ENCODE results near the gene TMEM119. TPM values are rescaled to one million over a fixed set of nuclear protein-coding genes. Genes with fewer than 3 reads are reported as not detected.
"Not testable (repeated sequence)": the region's sequence is repeated elsewhere in the genome, so short reads cannot be mapped to it uniquely, and the experiment has no call there.

TMEM119 gene
- total and polyA plus RNA-seq, 12 donors: 3.1 to 14.8 (median 6.6) TPM

- Histone ChIP-seq H3K27ac (peak overlapping the region in 1 of 5 donors; percentile 15), H3K4me1 (replicated peaks in 1 of 2) (peaks cover 0 to 26% of the 10 kb centered on the region in 2 donors)
Measured at GRCh38 chr12:108635201-108635996, 37.5 kb upstream of the TMEM119 start.

DNA sequence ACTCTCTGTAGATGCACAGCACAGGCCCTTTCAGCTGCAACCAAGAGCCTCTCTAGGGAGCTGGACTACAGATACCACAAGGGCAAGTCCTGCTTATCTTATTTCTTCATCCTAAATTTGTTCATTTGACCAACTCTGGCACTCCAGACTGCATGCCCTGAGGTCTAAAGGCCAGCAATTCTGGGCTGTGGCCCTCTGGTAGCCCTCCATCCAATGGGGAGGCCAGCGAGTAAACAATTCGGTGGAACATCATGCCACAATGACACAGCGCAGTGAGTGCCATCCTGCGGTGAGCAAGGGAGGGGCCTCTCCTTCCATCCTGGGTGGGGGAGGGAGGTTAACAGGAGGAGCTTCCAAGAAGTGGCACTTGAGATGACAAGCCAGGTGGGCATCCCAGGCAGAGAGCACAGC, 36.5 kb upstream of the TMEM119 start:
- no peak for DNase-seq
- H3K27me3 ChIP-seq: no peaks in the 10 kb centered on the region
- peak overlapping the region in 2 of 5 donors; percentile 24 to 57 for H3K27ac ChIP-seq
- intact Hi-C loops (cut with DNase I): no loop called here
- no peak overlapping the region for H3K4me3 ChIP-seq
- peaks cover 0 to 36% of the 10 kb centered on the region in 2 donors for H3K4me1 ChIP-seq (replicated peaks in 1 of 2)
- TF ChIP-seq CTCF (IDR thresholded peaks at IDR 0.05): no peak
- no peak for TF ChIP-seq POLR2A (IDR thresholded peaks at IDR 0.05)
- no peaks in the 10 kb centered on the region for H3K36me3 ChIP-seq (replicated peaks in 1 of 2)
- WGBS, 4 donors: 47 to 66% (median 60%) methylated on average over 4 of the region's 4 CpGs
- no peaks in the 10 kb centered on the region for H3K9me3 ChIP-seq (replicated peaks in 1 of 3)

More at GRCh38 chr12:108635201-108635996, 37.5 kb upstream of the TMEM119 start:
- DNase-seq: no peak
- intact Hi-C loops (cut with DNase I): no loop called here
- 40 to 52% (median 49%) methylated on average over 12 to 15 of the region's 15 CpGs for WGBS, 4 donors
- H3K4me3 ChIP-seq: no peak overlapping the region
- TF ChIP-seq POLR2A (IDR thresholded peaks at IDR 0.05) (no peak), CTCF (IDR thresholded peaks at IDR 0.05) (no peak)
- H3K36me3 ChIP-seq (replicated peaks in 1 of 2): no peaks in the 10 kb centered on the region
- no peaks in the 10 kb centered on the region for H3K27me3 ChIP-seq
- no peaks in the 10 kb centered on the region for H3K9me3 ChIP-seq (replicated peaks in 1 of 3)

- 62 to 69% (median 68%) methylated on average over 6 to 14 of the region's 14 CpGs for WGBS, 4 donors
- H3K27ac ChIP-seq: peak within 1 kb of the TSS in 2 of 5 donors; percentile 24 to 57
- no peak for TF ChIP-seq CTCF (IDR thresholded peaks at IDR 0.05)
- TF ChIP-seq POLR2A (IDR thresholded peaks at IDR 0.05): no peak
- H3K36me3 ChIP-seq (replicated peaks in 1 of 2): no peaks in the 10 kb centered on the region
- peaks cover under 1 to 37% of the 10 kb centered on the region in 2 donors for H3K4me1 ChIP-seq (replicated peaks in 1 of 2)
- DNase-seq: peak in 5 of 7 donors; percentile 44 to 72 (median 60)
- intact Hi-C loops (cut with DNase I): no loop called here
- H3K9me3 ChIP-seq (replicated peaks in 1 of 3): no peaks in the 10 kb centered on the region
- no peaks in the 10 kb centered on the region for H3K27me3 ChIP-seq
- peak within 1 kb of the TSS in 1 of 4 donors; percentile 38 for H3K4me3 ChIP-seq
Measured at GRCh38 chr12:108633534-108634248, 35.8 kb upstream of the TMEM119 start, which contains the start of gene SELPLG. TSS of gene SELPLG (minus strand) at chr12:108633894. CDS start at chr12:108624307, 9,587 bp downstream.

DNA sequence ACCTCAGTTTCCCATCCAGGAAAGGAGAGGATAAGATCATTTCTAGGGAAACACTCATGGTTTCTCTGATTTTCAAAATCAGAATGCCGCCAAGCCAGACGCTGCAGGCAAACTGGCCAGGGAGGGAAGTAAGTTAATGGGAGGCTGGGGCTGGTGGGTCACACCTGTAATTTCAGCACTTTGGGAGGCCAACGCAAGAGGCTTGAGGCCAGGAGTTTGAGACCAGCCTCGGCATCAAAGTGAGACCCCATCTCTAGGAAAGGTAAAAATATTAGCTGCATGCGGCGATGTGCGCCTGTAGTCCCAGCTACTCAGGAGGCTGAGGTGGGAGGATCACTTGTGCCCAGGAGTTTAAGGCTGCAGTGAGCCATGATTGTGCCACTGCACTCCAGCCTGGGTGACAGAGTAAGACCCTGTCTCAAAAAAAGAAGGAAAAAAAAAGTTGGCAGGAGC, 35.2 kb upstream of the TMEM119 start:
- H3K9me3 ChIP-seq (replicated peaks in 1 of 3): no peaks in the 10 kb centered on the region
- intact Hi-C loops (cut with DNase I): no loop called here
- peak in 1 of 7 donors; percentile 3 for DNase-seq
- H3K4me3 ChIP-seq: peak overlapping the region in 1 of 4 donors; percentile 38
- H3K27ac ChIP-seq: peak overlapping the region in 2 of 5 donors; percentile 5 to 57
- WGBS, 4 donors: 77 to 88% (median 79%) methylated on average over 7 of the region's 7 CpGs
- H3K27me3 ChIP-seq: no peaks in the 10 kb centered on the region
- no peaks in the 10 kb centered on the region for H3K36me3 ChIP-seq (replicated peaks in 1 of 2)
- peaks cover 3 to 36% of the 10 kb centered on the region in 2 donors for H3K4me1 ChIP-seq (replicated peaks in 1 of 2)
- TF ChIP-seq CTCF (IDR thresholded peaks at IDR 0.05) (no peak), POLR2A (IDR thresholded peaks at IDR 0.05) (no peak)

DNA sequence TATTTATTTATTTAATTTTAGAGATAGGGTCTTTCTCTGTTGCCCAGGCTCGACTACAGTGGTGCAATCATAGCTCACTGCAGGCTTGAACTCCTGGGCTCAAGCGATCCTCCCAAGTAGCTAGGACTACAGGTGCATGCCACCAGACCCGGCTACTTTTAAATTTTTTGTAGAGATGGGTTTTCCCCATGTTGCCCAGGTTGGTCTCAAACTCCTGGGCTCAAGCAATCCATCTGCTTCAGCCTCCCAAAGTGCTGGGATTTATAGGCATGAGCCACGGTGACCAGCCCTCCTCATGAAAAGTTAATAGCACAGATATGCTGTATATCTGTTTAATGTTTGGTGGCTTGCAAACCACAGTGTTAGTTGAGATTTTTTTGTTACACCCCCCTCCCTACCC, 33.4 kb upstream of the TMEM119 start:
- H3K4me3 ChIP-seq; H3K36me3 ChIP-seq (replicated peaks in 1 of 2); H3K27me3 ChIP-seq; H3K9me3 ChIP-seq (replicated peaks in 1 of 3); intact Hi-C loops (cut with DNase I); H3K27ac ChIP-seq: not testable (repeated sequence)
- DNase-seq: peak in 1 of 7 donors; percentile 1
- H3K4me1 ChIP-seq (replicated peaks in 1 of 2): peaks cover 3 to 26% of the 10 kb centered on the region in 2 donors
- 80 to 94% (median 87%) methylated on average over 4 of the region's 4 CpGs for WGBS, 4 donors

Measured in adrenal gland (tissue), 12 donors.